ENCODE measurements around the gene BMPR2.
"Not testable (repeated sequence)": the region's sequence is repeated elsewhere in the genome, so short reads cannot be mapped to it uniquely, and the experiment has no call there.

The BMPR2 gene

GRCh38 chr2:202375609-202376408 is at the start of gene BMPR2:
Gene BMPR2, plus strand, starts transcription at chr2:202376327. Its CDS starts 1,148 bp downstream, at chr2:202377475.
- peak; percentile 91 for DNase-seq

DNA sequence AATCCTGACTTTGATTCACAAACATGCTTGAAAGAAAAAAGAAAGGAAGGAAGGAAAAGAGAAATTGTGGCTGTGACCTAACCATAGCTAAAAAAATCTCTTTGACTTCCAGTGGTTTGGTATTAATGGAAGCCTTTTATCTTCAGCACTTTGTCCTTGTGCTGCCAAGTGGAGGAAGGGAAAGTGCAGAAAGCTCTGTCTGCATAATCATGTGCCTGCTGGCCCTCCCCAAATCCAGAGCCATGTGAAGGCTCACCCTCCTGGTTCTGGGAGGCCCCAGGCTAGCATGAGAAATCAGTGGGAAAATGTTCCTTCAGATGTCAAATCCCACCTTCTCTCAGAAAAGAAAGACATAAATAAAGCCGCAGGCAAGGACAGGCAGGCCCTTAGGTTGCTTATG is 48.3 kb upstream of the BMPR2 start:
- no peak for DNase-seq

DNA sequence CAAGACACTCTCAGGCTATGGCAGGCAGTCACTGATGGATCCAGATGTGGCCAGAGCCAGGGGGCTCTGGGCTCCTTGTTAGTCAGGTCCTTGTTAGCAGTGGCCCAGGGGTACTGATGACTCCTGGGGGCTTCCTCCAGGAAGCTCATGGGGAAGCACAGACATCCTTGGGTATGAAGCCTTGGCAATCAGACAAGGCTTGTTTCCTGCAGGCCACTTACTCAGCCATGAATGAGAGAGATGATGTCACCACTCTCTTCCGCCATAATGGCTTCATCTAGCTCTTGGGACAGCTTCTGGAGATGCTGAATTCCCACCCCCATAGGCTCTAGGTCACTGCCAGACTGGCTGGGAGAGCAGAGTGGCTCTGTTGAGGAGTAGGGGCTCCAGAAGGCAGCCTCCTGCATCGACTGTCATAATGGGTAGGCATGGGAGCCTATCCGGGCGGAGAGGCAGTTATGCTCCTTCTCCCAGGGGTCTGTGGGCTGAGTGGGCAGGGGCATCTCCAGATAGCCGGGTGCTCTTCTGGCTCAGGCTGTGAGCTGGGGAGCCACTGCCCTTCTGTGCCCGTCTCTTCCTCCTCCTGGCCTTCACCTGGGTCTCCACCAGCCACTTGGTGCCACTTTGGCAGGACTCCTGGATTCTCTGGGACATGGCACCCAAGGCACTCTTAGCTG is 40.2 kb upstream of the BMPR2 start:
- DNase-seq = no peak

- DNase-seq = no peak
Measured at GRCh38 chr2:202337151-202337550, 39.0 kb upstream of the BMPR2 start.

- no peak for DNase-seq
Measured at GRCh38 chr2:202337706-202338346, 38.3 kb upstream of the BMPR2 start.

- no peak for DNase-seq
Measured at GRCh38 chr2:202339071-202339870, 36.9 kb upstream of the BMPR2 start.

GRCh38 chr2:202344178-202344577 is 31.9 kb upstream of the BMPR2 start:
- DNase-seq = no peak

GRCh38 chr2:202346180-202346579 is 29.9 kb upstream of the BMPR2 start:
- no peak for DNase-seq

GRCh38 chr2:202353430-202353829 is 22.7 kb upstream of the BMPR2 start:
- no peak for DNase-seq

DNA sequence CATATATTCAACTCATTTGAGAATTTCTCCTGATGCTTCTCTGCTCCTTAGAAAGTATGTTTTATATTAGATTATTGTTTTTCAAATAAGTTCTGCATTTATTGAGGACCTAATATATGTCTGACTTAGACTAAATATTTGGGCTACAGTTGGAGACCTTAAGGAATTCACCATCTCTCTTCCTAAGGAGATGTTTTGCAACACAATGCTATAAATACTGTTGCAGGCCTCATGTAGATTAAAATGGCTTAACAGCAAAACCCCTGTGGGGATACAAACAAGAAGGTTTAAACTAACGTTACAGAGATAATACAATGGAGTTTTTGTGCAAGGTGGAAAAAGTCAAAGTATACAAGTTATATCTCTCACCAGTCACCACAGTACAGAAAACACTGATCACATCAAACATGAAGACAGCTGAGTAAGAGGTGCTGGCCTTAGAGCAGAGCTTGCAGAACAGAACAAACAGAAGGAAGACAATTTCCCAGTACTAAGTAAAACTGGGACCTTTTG is 20.1 kb upstream of the BMPR2 start:
- DNase-seq = no peak

DNA sequence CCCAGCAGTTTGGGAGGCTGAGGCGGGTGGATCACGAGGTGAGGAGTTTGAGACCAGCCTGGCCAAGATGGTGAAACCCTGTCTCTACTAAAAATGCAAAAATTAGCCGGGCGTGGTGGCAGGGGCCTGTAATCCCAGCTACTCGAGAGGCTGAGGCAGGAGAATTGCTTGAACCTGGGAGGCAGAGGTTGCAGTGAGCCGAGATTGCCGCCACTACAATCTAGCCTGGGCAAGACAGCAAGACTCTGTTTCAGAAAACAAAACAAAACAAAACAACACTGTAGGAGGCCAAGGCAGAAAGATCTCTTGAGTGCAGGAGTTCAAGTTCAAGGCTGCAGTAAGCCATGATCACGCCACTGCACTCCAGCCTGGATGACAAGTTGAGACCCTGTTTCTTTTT is 17.2 kb upstream of the BMPR2 start:
- DNase-seq = not testable (repeated sequence)

DNA sequence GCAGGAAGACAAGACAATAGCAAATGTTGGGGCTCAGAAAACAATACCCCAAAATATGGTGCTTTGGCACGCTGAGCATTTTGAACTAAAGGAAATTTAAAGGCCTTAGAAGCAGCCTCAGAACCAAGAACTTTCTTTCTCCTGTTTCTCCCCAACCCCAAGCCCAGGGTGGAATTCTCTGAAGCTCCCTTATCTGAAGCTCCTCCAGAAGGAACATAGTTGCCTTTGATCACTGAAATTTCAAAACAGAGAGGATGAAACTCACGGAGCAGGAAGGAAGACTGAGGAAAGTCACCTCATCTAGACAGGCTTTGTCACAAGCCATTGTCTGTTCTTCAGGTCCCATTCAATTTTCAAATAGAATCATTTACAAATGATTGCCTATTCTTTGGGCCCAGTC is 15.5 kb upstream of the BMPR2 start:
- DNase-seq = no peak

DNA sequence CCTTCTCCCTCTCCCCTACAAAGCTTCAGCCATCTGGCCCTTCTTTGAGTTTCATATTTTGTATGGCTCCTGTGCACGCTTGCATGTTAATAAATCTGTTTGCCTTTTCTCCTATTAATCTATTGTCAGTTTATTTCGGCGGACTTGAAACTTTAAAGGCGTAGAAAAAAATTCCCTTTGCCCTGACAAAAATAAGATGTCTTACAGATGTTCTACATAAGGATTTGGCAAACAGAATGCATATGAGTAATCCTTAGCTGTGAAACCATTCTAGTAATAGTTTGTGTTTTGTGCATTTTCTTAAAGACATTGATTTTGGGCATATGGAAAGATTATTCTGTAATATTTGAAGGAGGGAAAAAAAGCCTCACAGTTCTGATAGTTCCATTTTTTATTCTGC is 15.0 kb upstream of the BMPR2 start:
- DNase-seq = no peak

GRCh38 chr2:202373490-202373889 is 2.6 kb upstream of the BMPR2 start:
- no peak for DNase-seq

GRCh38 chr2:202374383-202374782 is 1.7 kb upstream of the BMPR2 start:
- DNase-seq = not testable (repeated sequence)

- DNase-seq = peak; percentile 60
Measured at GRCh38 chr2:202375033-202375608, 1.0 kb upstream of the BMPR2 start.

GRCh38 chr2:202376460-202377206 is 506 bp downstream of the BMPR2 start:
- peak; percentile 58 for DNase-seq

DNA sequence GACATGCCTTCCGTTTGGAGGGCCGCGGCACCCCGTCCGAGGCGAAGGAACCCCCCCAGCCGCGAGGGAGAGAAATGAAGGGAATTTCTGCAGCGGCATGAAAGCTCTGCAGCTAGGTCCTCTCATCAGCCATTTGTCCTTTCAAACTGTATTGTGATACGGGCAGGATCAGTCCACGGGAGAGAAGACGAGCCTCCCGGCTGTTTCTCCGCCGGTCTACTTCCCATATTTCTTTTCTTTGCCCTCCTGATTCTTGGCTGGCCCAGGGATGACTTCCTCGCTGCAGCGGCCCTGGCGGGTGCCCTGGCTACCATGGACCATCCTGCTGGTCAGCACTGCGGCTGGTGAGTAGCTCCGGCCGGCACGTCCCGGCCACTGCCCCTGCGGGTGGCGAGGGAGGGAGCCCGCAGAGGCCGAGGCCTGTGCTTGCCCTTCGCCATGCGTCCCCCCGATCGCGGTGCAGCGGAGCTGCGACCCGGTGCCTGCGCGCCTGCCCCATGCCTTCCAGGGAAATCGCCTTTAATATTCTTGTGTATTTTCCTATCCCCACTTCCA is 1.2 kb downstream of the BMPR2 start:
- DNase-seq = peak; percentile 30

DNA sequence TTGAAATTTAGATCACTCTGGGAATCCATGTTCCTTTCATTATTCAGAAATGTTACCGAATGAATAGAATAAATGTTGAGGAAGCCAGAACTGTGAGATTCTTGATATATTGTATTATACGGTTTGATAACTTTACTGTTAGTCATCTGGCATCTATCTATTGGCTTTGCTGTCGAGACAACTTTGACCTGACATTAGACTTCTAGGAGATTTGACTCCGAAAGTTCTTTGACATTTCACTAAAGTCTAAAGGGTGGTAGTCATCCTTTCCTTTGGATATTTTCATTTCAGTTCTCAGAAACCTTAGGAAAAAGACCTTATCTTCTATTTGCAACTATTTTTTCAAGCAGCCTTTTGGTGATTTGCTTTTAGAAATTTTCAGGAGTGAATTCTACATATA is 1.9 kb downstream of the BMPR2 start:
- no peak for DNase-seq

DNA sequence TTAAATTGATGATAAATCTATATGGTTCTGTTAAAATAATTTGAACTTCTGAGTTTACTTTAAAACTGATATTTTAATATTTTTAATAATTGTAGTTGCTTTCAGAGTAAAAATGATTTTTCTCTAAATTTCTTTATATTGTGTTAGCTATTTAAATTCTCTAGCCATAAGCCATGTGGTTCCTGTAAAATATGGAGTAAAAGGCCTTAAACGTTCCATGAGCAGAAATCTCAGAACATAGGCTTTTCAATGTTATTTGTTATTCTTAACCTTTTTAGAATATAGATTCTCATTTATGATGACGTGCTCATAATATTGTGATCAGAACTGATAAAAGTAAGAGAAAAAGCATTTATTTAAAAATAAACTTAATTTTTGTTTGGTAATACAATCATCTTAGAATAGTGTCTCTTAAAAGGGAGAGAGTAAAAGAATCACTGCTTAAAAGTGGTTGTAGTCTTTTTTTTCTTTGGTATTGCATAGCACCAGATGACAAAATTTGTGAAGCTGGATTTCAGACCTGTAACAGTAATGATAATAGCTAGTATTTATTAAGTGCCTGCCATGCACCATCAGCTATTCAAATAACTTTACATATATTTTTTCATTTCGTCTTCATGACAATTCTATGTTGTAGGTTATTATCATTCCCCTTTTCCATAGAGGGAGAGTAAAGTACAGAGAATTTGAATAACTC is 2.7 kb downstream of the BMPR2 start:
- no peak for DNase-seq

DNA sequence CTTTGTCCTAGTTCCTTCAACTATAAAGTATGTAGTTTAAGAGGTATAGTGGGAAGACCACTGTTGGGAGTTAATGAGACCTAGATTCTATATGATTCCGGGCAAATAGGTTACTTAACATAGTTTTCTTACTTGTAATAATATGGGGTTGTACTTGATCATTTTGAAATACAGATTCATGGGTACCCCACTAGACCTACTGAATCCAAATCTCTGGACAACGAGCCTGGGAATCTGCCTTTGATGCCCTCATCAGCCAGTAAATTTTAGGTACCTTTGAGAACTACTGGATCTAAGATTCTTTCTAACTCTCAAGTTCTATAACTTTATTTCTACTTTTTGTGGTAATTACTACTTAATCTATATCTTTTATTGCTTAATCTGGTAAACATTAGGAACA is 6.6 kb downstream of the BMPR2 start:
- no peak for DNase-seq

Data from activated T-cell treated with anti-CD3 and anti-CD28 coated beads, Interleukin-2, amount 50 U/mL, for 1 hour (primary cell).